MM.1S (cell line): Measurements from ENCODE around the gene HSPA6.

ENCODE experiments used
- DNase-seq: peaks from one replicate; pipeline ENCODE4 v3.0.0-alpha.2; 2015
- H2AFZ ChIP-seq: fragments of 300-600 bp; sonication (generic); 2 replicates; pipeline ENCODE4 v1.6.0; 2016; ENCODE audit warnings: antibody characterized with exemption, low read length
- H3F3A ChIP-seq: fragments of 300-600 bp; sonication (generic); 2 replicates; pipeline ENCODE4 v1.6.1; 2016; ENCODE audit warnings: mild to moderate bottlenecking, antibody characterized with exemption, low read length, moderate library complexity, mixed read lengths; ENCODE audit not compliant: insufficient read depth
- H3K27ac ChIP-seq: fragments of 300-600 bp; sonication (generic); 2 replicates; pipeline ENCODE4 v1.5.1; 2016; ENCODE audit warnings: mild to moderate bottlenecking, low read length
- H3K27me3 ChIP-seq: fragments of 300-600 bp; sonication (generic); replicated peaks from 2 replicates; pipeline ENCODE4 v1.6.0; 2016; ENCODE audit warnings: low read length; ENCODE audit not compliant: insufficient read depth
- H3K36me3 ChIP-seq: fragments of 300-600 bp; sonication (generic); replicated peaks from 2 replicates; pipeline ENCODE4 v1.6.1; 2016; ENCODE audit warnings: mild to moderate bottlenecking, low read length, mixed read lengths; ENCODE audit not compliant: insufficient read depth
- H3K4me1 ChIP-seq: fragments of 300-600 bp; sonication (generic); 2 replicates; pipeline ENCODE4 v1.6.1; 2016; ENCODE audit warnings: low read length, mixed read lengths
- H3K4me2 ChIP-seq: fragments of 300-600 bp; sonication (generic); 2 replicates; pipeline ENCODE4 v1.6.0; 2016; ENCODE audit warnings: low read depth, low read length
- H3K4me3 ChIP-seq: fragments of 300-600 bp; sonication (generic); 2 replicates; pipeline ENCODE4 v1.5.1; 2016; ENCODE audit warnings: low read length, mixed read lengths
- H3K79me2 ChIP-seq: fragments of 300-600 bp; sonication (generic); 2 replicates; pipeline ENCODE4 v1.6.1; 2016; ENCODE audit warnings: mixed run types, low read length, mixed read lengths
- H3K9ac ChIP-seq: fragments of 300-600 bp; sonication (generic); 2 replicates; pipeline ENCODE4 v1.6.1; 2016; ENCODE audit warnings: low read length, mixed read lengths
- H3K9me2 ChIP-seq: fragments of 300-600 bp; sonication (generic); replicated peaks from 2 replicates; pipeline ENCODE4 v1.6.1; 2016; ENCODE audit warnings: mild to moderate bottlenecking, low read length, mixed read lengths; ENCODE audit not compliant: insufficient read depth
- H3K9me3 ChIP-seq: fragments of 300-600 bp; sonication (generic); replicated peaks from 2 replicates; pipeline ENCODE4 v1.6.1; 2016; ENCODE audit warnings: mild to moderate bottlenecking, low read length, mixed read lengths; ENCODE audit not compliant: insufficient read depth
- H4K20me1 ChIP-seq: fragments of 300-600 bp; sonication (generic); 2 replicates; pipeline ENCODE4 v1.6.1; 2016; ENCODE audit warnings: mild to moderate bottlenecking, low read length, moderate library complexity, mixed read lengths; ENCODE audit not compliant: insufficient read depth
- CTCF ChIP-seq: fragments of 300-600 bp; sonication (generic); IDR thresholded peaks from 2 replicates; pipeline ENCODE4 v1.5.1; 2016; ENCODE audit warnings: antibody characterized with exemption, low read length, mixed read lengths
- EZH2 ChIP-seq: fragments of 300-600 bp; sonication (generic); optimal IDR thresholded peaks from 2 replicates; pipeline ENCODE3; 2017; ENCODE audit warnings: low read depth, mild to moderate bottlenecking, antibody characterized with exemption, low read length, mixed read lengths
- EZH2phosphoT487 ChIP-seq: fragments of 300-600 bp; sonication (generic); IDR thresholded peaks from 2 replicates; pipeline ENCODE4 v1.6.1; 2018; ENCODE audit warnings: antibody characterized with exemption, low read length

HSPA6 gene

GRCh38 chr1:161505686-161506085 lies 18.7 kb upstream of the HSPA6 start:
- H2AFZ ChIP-seq = no peak overlapping the region
- no peak overlapping the region for H3K27ac ChIP-seq

GRCh38 chr1:161506336-161507223 lies 17.8 kb upstream of the HSPA6 start:
- Histone ChIP-seq H3K9ac (no peak overlapping the region), H3K27ac (no peak overlapping the region), H3F3A (no peaks in the 10 kb centered on the region), H3K4me2 (no peak overlapping the region), H3K79me2 (no peaks in the 10 kb centered on the region), H3K4me3 (no peak overlapping the region), H3K36me3 (no peaks in the 10 kb centered on the region), H4K20me1 (no peaks in the 10 kb centered on the region), H3K4me1 (no peaks in the 10 kb centered on the region), H3K9me3 (no peaks in the 10 kb centered on the region), H2AFZ (no peak overlapping the region), H3K27me3 (no peaks in the 10 kb centered on the region), H3K9me2 (no peaks in the 10 kb centered on the region)
- TF ChIP-seq EZH2 = no peak
- TF ChIP-seq CTCF = no peak
- no peak for TF ChIP-seq EZH2phosphoT487
- DNase-seq = no peak

More at GRCh38 chr1:161505686-161506085, 18.7 kb upstream of the HSPA6 start:
- Histone ChIP-seq H3K36me3 (no peaks in the 10 kb centered on the region), H4K20me1 (no peaks in the 10 kb centered on the region), H3K79me2 (no peaks in the 10 kb centered on the region), H3K9ac (no peak overlapping the region), H3F3A (no peaks in the 10 kb centered on the region), H3K27me3 (no peaks in the 10 kb centered on the region), H3K4me2 (no peak overlapping the region), H3K4me3 (no peak overlapping the region), H3K9me3 (no peaks in the 10 kb centered on the region), H3K4me1 (no peaks in the 10 kb centered on the region), H3K9me2 (no peaks in the 10 kb centered on the region)
- no peak for DNase-seq
- TF ChIP-seq EZH2 (no peak), CTCF (no peak), EZH2phosphoT487 (no peak)

- no peaks in the 10 kb centered on the region for H3K9me2 ChIP-seq
- H3K4me3 ChIP-seq = no peak overlapping the region
- H3K4me2 ChIP-seq = no peak overlapping the region
- no peaks in the 10 kb centered on the region for H3K4me1 ChIP-seq
- no peaks in the 10 kb centered on the region for H3K36me3 ChIP-seq
- no peak overlapping the region for H2AFZ ChIP-seq
- no peak overlapping the region for H3K27ac ChIP-seq
- no peak for DNase-seq
- TF ChIP-seq EZH2phosphoT487 = no peak
- no peak for TF ChIP-seq CTCF
- TF ChIP-seq EZH2 = no peak
- no peaks in the 10 kb centered on the region for H4K20me1 ChIP-seq
- no peak overlapping the region for H3K9ac ChIP-seq
- H3K27me3 ChIP-seq = no peaks in the 10 kb centered on the region
- H3K9me3 ChIP-seq = no peaks in the 10 kb centered on the region
- no peaks in the 10 kb centered on the region for H3K79me2 ChIP-seq
- no peaks in the 10 kb centered on the region for H3F3A ChIP-seq
Observed at GRCh38 chr1:161510477-161510876, 13.9 kb upstream of the HSPA6 start.
